HG02938 (cell line): ENCODE measurements around the gene SYNE1.
"Not testable (repeated sequence)": the region's sequence is repeated elsewhere in the genome, so short reads cannot be mapped to it uniquely, and the experiment has no call there.

Experiments
- ATAC-seq: cut with Tn5 transposase; IDR thresholded peaks from one replicate; pipeline ENCODE4 v1.9.1; 2021; ENCODE audit warnings: mild to moderate bottlenecking, moderate library complexity; ENCODE audit not compliant: unreplicated experiment

SYNE1 gene, protein sequence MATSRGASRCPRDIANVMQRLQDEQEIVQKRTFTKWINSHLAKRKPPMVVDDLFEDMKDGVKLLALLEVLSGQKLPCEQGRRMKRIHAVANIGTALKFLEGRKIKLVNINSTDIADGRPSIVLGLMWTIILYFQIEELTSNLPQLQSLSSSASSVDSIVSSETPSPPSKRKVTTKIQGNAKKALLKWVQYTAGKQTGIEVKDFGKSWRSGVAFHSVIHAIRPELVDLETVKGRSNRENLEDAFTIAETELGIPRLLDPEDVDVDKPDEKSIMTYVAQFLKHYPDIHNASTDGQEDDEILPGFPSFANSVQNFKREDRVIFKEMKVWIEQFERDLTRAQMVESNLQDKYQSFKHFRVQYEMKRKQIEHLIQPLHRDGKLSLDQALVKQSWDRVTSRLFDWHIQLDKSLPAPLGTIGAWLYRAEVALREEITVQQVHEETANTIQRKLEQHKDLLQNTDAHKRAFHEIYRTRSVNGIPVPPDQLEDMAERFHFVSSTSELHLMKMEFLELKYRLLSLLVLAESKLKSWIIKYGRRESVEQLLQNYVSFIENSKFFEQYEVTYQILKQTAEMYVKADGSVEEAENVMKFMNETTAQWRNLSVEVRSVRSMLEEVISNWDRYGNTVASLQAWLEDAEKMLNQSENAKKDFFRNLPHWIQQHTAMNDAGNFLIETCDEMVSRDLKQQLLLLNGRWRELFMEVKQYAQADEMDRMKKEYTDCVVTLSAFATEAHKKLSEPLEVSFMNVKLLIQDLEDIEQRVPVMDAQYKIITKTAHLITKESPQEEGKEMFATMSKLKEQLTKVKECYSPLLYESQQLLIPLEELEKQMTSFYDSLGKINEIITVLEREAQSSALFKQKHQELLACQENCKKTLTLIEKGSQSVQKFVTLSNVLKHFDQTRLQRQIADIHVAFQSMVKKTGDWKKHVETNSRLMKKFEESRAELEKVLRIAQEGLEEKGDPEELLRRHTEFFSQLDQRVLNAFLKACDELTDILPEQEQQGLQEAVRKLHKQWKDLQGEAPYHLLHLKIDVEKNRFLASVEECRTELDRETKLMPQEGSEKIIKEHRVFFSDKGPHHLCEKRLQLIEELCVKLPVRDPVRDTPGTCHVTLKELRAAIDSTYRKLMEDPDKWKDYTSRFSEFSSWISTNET (N-terminal part only)

GRCh38 chr6:152637296-152638047 is at the start of gene SYNE1:
Gene SYNE1 (minus strand): TSS chr6:152637362. CDS start chr6:152628331, 9,031 bp downstream.
- no peak for ATAC-seq

GRCh38 chr6:152685819-152686218 is 48.7 kb upstream of the SYNE1 start:
- no peak for ATAC-seq

DNA sequence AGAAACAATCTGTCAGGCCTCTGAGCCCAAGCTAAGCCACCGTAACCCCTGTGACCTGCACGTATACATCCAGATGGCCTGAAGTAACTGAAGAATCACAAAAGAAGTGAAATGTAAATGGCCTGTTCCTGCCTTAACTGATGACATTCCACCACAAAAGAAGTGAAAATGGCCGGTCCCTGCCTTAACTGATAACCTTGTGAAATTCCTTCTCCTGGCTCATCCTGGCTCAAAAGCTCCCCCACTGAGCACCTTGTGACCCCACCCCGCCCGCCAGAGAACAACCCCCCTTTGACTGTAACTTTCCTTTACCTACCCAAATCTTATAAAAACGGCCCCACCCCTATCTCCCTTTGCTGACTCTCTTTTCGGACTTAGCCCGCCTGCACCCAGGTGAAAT is 45.8 kb upstream of the SYNE1 start:
- ATAC-seq, result not testable (repeated sequence)

DNA sequence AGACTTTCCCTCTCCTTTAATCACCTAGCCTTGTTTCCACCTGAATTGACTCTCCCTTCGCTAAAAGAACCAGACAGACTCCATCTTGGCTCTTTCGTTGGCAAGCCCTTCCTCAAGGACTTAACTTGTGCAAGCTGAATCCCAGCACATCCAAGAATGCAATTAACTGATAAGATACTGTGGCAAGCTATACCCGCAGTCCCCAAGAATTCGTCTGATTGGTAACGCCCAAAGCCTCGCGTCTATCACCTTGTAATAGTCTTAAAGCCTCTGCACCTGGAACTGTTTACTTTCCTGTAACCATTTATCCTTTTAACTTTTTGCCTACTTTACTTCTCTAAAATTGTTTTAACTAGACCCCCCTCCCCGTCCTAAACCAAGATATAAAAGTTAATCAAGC is 45.0 kb upstream of the SYNE1 start:
- no peak for ATAC-seq

GRCh38 chr6:152680879-152681517 is 43.8 kb upstream of the SYNE1 start:
- no peak for ATAC-seq

DNA sequence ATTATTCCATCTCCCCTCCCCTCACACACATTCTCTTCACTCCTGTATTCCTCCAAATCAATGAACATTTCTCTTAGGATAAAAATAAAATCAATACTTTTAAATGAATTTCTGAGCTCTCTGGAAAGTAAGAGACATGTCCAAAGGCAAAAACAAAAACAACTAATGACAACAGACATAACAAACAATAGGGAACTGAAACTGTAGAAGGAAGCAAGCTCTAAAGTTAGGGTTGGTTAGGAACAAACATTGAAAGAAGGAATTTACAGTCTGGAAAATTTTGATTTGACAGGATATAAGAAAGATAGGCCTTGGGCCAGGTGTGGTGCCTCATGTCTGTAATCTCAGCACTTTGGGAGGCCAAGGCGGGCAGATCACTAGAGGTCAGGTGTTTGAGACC is 43.0 kb upstream of the SYNE1 start:
- no peak for ATAC-seq

DNA sequence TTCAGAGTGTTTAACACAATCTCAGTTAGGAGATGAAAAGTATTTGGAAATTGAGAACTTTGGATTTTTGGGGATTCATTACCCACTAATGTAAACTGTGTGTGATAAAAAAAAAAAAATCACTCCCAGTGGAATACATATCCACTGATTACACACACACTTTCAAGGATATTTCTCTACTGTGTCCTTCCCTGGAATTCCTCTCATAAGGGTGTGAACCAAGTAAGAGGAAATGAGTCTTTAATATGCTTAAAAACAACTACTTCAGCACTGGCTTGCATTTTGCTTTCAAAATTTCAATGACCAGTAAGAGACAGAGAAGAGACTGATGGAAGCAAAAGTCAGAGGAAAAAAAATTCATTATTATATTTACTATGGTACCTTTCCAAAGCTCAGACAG is 36.1 kb upstream of the SYNE1 start:
- no peak for ATAC-seq

GRCh38 chr6:152671171-152671570 is 34.0 kb upstream of the SYNE1 start:
- ATAC-seq, result no peak

DNA sequence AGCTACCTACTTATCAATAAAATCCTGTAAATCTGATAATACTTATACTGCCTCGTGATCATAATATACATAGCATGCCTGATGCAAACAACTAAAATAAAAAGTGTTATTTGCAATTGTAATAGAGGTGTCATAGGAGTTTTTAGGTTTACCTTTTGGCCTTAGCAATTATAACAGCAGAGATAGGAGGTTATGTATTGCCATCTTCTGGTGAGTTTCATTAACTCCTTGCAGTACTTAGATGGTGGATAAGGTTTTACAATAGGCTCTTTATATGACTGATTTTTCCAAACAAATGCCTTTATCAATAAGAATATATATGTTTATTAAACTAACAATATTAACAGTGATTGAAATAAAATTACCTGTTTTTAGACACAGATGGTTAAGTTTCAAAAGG is 32.7 kb upstream of the SYNE1 start:
- ATAC-seq, result peak; percentile 62

DNA sequence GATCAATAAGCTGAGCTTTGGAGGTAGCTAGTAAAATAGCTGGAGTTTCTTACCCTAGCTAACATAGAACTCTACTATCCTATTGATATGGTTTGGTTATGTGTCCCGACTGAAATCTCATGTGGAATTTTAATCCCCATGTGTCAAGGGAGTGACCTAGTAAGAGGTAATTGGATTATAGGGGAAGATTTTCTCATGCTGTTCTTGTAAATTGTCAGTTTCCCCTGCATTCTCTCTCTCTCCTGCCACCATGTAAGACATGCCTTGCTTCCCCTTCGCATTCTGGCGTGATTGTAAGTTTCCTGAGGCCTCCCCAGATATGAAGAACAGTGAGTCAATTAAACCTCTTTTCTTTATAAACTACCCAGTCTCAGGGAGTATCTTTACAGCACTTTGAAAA is 24.6 kb upstream of the SYNE1 start:
- no peak for ATAC-seq

DNA sequence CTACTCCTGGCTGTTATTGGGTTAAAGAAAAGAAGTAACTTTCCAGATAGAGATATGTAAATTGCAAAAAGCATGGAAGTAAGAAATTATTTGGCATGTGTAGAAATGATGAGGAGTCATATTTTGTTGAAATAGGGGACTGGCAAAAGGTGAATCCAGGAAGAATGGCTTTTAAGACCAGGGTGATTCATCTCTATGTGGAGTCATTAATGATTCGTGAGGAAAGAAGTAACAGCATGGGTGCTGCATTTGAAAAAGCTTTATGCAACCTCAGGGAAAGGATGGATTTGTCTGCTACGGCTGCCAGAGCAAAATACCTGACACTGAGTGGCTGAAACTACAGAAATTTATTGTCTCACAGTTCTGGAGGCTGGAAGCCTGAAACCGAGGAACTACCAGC is 14.8 kb upstream of the SYNE1 start:
- ATAC-seq, result no peak

- no peak for ATAC-seq
Observed at GRCh38 chr6:152648105-152648504, 10.9 kb upstream of the SYNE1 start.

DNA sequence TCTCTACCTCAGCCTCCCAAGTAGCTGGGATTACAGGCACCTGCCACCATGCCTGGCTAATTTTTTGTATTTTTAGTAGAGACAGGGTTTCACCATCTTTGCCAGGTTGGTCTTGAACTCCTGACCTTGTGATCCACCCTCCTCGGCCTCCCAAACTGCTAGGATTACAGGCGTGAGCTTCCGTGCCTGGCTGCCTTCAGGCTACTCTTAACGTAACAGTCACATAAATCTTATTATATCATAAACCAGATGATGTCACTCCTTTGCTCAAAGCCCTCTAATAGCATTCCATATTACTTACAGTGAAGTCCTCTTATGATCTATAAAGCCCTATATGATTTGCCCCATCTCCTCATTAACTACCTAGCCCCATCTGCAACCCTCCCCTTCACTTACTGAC is 9.6 kb upstream of the SYNE1 start:
- ATAC-seq, result not testable (repeated sequence)

DNA sequence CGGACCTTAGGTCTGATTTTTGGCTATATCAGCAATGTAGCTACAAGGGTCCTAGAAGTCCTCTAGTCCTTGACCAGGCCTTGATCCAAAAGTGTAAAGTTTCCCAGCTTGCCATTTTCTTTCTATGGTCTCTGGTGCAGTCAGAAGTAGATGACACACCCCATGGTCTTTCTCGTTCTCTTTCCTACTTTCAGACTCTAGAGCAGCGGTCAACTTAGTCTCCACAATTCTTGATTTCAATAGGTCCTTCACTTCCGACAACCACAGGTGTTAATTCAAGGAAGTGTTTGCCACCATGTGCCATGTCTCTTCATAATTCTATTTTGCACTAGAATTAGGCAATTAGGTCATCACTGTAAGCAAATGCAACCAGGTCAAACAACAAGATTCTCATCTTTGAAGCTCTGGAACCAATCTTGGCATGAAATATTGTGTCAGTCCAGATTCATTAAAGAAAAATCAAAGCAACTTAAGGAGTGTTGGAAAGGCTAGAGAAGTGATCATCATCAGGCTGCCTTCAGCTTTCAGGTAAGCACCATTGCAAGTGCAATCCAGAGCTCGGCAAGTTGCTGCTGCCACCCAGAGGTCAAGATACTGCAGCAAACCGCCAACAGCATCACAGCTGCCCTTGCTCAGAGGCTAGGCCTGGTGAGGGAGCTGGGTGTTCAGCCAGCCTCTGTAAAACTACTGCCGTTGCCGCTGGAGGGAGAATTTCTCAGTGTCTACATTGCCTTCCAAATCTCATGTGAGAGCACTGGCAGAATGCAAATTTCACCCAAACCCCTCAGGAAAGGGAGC is 5.6 kb upstream of the SYNE1 start:
- ATAC-seq, result peak; percentile 89

DNA sequence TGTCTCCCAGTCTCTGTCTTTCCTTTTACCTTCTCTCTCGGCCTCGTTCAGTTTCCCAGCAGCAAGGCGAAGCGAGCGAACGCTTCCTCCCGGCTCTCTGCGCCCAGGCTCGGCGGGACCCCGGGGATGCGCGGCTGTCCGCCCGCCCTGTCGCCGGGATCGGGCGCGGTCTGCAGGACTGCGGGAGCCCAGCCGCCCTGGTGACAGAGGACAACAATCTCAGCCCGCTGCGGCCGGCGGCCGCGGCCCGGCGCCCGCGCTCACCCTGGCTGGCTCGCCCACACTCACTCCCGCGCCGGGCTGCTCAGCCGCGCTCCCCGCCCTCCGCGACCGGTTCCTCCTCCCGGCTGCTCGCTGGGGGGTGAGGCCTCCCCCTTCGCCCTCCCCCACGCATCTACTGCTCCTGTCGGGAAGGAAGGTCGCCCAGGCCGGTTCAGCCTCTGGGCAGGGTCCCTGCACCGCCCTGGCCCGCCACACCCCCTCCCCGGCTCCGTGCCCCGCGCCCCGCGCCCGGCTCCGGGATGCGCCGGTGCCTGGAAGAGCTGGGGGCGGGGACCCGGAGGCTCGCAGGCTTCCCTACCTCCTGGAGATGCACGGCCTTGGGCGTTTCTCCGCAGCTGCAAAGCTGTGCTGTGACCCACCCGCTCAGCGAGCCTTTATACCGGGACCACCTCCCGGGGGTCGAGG is 410 bp downstream of the SYNE1 start:
- ATAC-seq, result peak; percentile 28

GRCh38 chr6:152636021-152636608 is 1.0 kb downstream of the SYNE1 start:
- ATAC-seq, result peak; percentile 39

- ATAC-seq, result no peak
Observed at GRCh38 chr6:152634773-152635172, 2.4 kb downstream of the SYNE1 start.

DNA sequence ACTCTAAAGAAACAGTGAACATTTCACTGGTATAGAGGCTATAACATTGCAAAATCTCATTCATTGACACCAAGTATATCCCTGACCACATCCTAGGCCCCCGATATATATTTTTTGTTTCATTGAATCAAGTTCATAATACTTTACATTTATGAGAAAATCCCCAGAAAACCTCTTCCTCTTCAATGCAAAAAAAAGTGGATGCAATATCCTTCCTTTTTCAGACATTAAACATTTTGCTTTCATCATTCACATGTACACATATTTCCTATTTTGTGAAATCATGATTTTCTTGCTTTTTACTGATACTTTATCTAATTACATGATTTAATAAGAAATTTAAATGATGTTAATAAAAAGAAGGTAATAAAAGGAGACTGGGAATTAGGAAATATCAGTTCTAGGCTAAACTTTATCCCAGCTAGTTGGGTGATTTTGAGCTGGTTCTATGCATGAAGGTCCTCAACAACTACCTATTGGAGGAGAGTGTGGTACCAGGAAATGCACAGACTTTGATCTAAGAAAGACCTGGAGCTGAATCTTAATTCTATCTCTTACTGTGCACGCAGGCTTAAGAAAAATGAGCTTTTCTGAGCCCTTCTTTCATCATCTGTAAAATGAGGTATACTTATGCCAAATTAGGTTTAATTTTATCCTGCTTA is 4.9 kb downstream of the SYNE1 start:
- no peak for ATAC-seq
